ENCODE results near the gene DUSP19. TPM values are rescaled to one million over a fixed set of nuclear protein-coding genes. Genes with fewer than 3 reads are reported as not detected.

DUSP19 gene, protein sequence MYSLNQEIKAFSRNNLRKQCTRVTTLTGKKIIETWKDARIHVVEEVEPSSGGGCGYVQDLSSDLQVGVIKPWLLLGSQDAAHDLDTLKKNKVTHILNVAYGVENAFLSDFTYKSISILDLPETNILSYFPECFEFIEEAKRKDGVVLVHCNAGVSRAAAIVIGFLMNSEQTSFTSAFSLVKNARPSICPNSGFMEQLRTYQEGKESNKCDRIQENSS
- total RNA-seq = 1.7 and 2.0 TPM in 2 replicates
- 1.5 TPM for total RNA-seq (2013)
- polyA plus RNA-seq = 0.13 and 0.40 TPM in 2 replicates
- polyA minus RNA-seq = 0.50 and 0.86 TPM in 2 replicates

GRCh38 chr2:183078464-183079138, at the start of gene DUSP19:
TSS of gene DUSP19 (plus strand) at chr2:183078747. CDS start at chr2:183078934, 187 bp downstream.
- peak within 1 kb of the TSS; percentile 60 to 98 (median 89) for H3K4me3 ChIP-seq (ENCODE audit: control extremely low read depth in 1 of 5, extremely low read depth in 1 of 5, insufficient read depth in 1 of 5, low read depth in 2 of 5, low read length in 4 of 5)
- Mint-ChIP-seq H3K4me1 (peaks cover 11% of the 10 kb centered on the region), H3K9me3 (ENCODE audit: insufficient read depth) (no peaks in the 10 kb centered on the region), H3K27me3 (no peaks in the 10 kb centered on the region), H3K4me3 (peak within 1 kb of the TSS; percentile 99), H3K27ac (peak within 1 kb of the TSS; percentile 83)
- H4K20me1 ChIP-seq (ENCODE audit: control insufficient read depth, insufficient read depth, low read length, poor library complexity, severe bottlenecking) = no peaks in the 10 kb centered on the region
- ChIA-PET POLR2A (no interaction called here), CTCF (interaction anchor here (0.7 to 1.5 kb wide), 4 partner anchors 10 to 412 kb away, joined by 3 to 5 read pairs (median 4); partner anchors contain the start of gene NUP35)
- H3K79me2 ChIP-seq (ENCODE audit: control insufficient read depth, insufficient read depth, low read length) = peaks cover 3% of the 10 kb centered on the region
- TF ChIP-seq, protein P1, sequence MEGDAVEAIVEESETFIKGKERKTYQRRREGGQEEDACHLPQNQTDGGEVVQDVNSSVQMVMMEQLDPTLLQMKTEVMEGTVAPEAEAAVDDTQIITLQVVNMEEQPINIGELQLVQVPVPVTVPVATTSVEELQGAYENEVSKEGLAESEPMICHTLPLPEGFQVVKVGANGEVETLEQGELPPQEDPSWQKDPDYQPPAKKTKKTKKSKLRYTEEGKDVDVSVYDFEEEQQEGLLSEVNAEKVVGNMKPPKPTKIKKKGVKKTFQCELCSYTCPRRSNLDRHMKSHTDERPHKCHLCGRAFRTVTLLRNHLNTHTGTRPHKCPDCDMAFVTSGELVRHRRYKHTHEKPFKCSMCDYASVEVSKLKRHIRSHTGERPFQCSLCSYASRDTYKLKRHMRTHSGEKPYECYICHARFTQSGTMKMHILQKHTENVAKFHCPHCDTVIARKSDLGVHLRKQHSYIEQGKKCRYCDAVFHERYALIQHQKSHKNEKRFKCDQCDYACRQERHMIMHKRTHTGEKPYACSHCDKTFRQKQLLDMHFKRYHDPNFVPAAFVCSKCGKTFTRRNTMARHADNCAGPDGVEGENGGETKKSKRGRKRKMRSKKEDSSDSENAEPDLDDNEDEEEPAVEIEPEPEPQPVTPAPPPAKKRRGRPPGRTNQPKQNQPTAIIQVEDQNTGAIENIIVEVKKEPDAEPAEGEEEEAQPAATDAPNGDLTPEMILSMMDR (IDR thresholded peaks at IDR 0.05) = no peak
- peak; percentile 86 for ATAC-seq (ENCODE audit: low read depth)
- intact Hi-C loops (cut with micrococcal nuclease) = loop anchor here (1.0 to 2.0 kb wide), 3 partner anchors 42 to 362 kb away; partner anchors contain the start of genes DNAJC10 and NUP35
- peaks cover 3 to 6% of the 10 kb centered on the region in 2 donors for H3K4me1 ChIP-seq (ENCODE audit: control insufficient read depth in 2 of 2, insufficient read depth in 2 of 2, low read length in 2 of 2)
- H3K27me3 ChIP-seq (replicated peaks in 1 of 4; ENCODE audit: control extremely low read depth in 1 of 4, control insufficient read depth in 3 of 4, insufficient read depth in 4 of 4, low read length in 3 of 4) = peaks cover 0 to 9% (median 3%) of the 10 kb centered on the region in 4 experiments
- DNase-seq = peak; percentile 87
- H3K9me3 ChIP-seq (ENCODE audit: control extremely low read depth in 1 of 3, control insufficient read depth in 2 of 3, insufficient read depth in 1 of 3, low read length in 2 of 3) = no peaks in the 10 kb centered on the region
- H3K4me2 ChIP-seq (replicated peaks; ENCODE audit: low read depth, low read length, poor library complexity, severe bottlenecking) = peak within 1 kb of the TSS; percentile 82
- 4% methylated on average over 18 of the region's 20 CpGs for WGBS (ENCODE audit: insufficient coverage)
- H3K36me3 ChIP-seq (replicated peaks in 1 of 2; ENCODE audit: control extremely low read depth in 1 of 2, control insufficient read depth in 1 of 2, extremely low read depth in 1 of 2, insufficient read depth in 2 of 2, low read length in 1 of 2) = no peaks in the 10 kb centered on the region
- peak within 1 kb of the TSS; percentile 86 for H2AFZ ChIP-seq (ENCODE audit: insufficient read depth, low read depth, low read length, poor library complexity, severe bottlenecking)
- H3K9ac ChIP-seq (ENCODE audit: low read length) = peak within 1 kb of the TSS; percentile 91
- peak within 1 kb of the TSS in 1 of 2 donors; percentile 41 for H3K27ac ChIP-seq (ENCODE audit: low read length in 2 of 2)

- H3K4me2 ChIP-seq (replicated peaks; ENCODE audit: low read depth, low read length, poor library complexity, severe bottlenecking) = no peak overlapping the region
- ChIA-PET POLR2A (no interaction called here), CTCF (no interaction called here)
- peaks cover 10 to 74% (median 42%) of the 10 kb centered on the region in 4 experiments for H3K27me3 ChIP-seq (replicated peaks in 1 of 4; ENCODE audit: control extremely low read depth in 1 of 4, control insufficient read depth in 3 of 4, insufficient read depth in 4 of 4, low read length in 3 of 4)
- no peaks in the 10 kb centered on the region for H3K79me2 ChIP-seq (ENCODE audit: control insufficient read depth, insufficient read depth, low read length)
- TF ChIP-seq, protein P1 (IDR thresholded peaks at IDR 0.05) = no peak
- TF ChIP-seq EZH2 (IDR thresholded peaks at IDR 0.05; ENCODE audit: borderline replicate concordance, insufficient read depth, low read depth, low read length, poor library complexity, severe bottlenecking) = no peak
- DNase-seq = no peak
- no peak overlapping the region for H3K27ac Mint-ChIP-seq
- H3K9me3 ChIP-seq (ENCODE audit: control extremely low read depth in 1 of 3, control insufficient read depth in 2 of 3, insufficient read depth in 1 of 3, low read length in 2 of 3) = no peaks in the 10 kb centered on the region
- H3K36me3 ChIP-seq (replicated peaks in 1 of 2; ENCODE audit: control extremely low read depth in 1 of 2, control insufficient read depth in 1 of 2, extremely low read depth in 1 of 2, insufficient read depth in 2 of 2, low read length in 1 of 2) = no peaks in the 10 kb centered on the region
- no peak for ATAC-seq (ENCODE audit: low read depth)
- no peaks in the 10 kb centered on the region for H3K9me3 Mint-ChIP-seq (ENCODE audit: insufficient read depth)
- H3K4me1 Mint-ChIP-seq = no peaks in the 10 kb centered on the region
- H3K27ac ChIP-seq (ENCODE audit: low read length in 2 of 2) = no peak overlapping the region
- peaks cover 0 to 5% of the 10 kb centered on the region in 2 donors for H3K4me1 ChIP-seq (ENCODE audit: control insufficient read depth in 2 of 2, insufficient read depth in 2 of 2, low read length in 2 of 2)
- no peak overlapping the region for H3K4me3 Mint-ChIP-seq
- intact Hi-C loops (cut with micrococcal nuclease) = no loop called here
- no peak overlapping the region for H3K4me3 ChIP-seq (ENCODE audit: control extremely low read depth in 1 of 5, extremely low read depth in 1 of 5, insufficient read depth in 1 of 5, low read depth in 2 of 5, low read length in 4 of 5)
- H3K27me3 Mint-ChIP-seq = peaks cover 76% of the 10 kb centered on the region
- H3K9ac ChIP-seq (ENCODE audit: low read length) = no peak overlapping the region
- H4K20me1 ChIP-seq (ENCODE audit: control insufficient read depth, insufficient read depth, low read length, poor library complexity, severe bottlenecking) = no peaks in the 10 kb centered on the region
- 100% methylated on average over 2 of the region's 2 CpGs for WGBS (ENCODE audit: insufficient coverage)
- H2AFZ ChIP-seq (ENCODE audit: insufficient read depth, low read depth, low read length, poor library complexity, severe bottlenecking) = no peak overlapping the region
Measured at GRCh38 chr2:183029219-183029618, 49.3 kb upstream of the DUSP19 start.

All from B cell (primary cell).